GM12878 (cell line): Measurements from ENCODE around the gene CUEDC1. TPM values are rescaled to one million over a fixed set of nuclear protein-coding genes. Genes with fewer than 3 reads are reported as not detected.

Experiments used
- DPF2 ChIP-seq: fragments of 450-650 bp; IDR thresholded peaks from 2 replicates; pipeline ENCODE4 v1.6.1; 2017; ENCODE audit warnings: mild to moderate bottlenecking
- ETV6 ChIP-seq, 2 experiments: fragments of 450-650 bp in 1 of 2; IDR thresholded peaks in 1 of 2; conservative IDR thresholded peaks in 1 of 2; 2 replicates each; pipeline ENCODE4 v1.6.1; 2014; ENCODE audit warnings: antibody characterized with exemption in 1 of 2, borderline replicate concordance in 1 of 2, low read depth in 1 of 2, mild to moderate bottlenecking in 1 of 2, moderate library complexity in 1 of 2
- JUND ChIP-seq: IDR thresholded peaks from 2 replicates; pipeline ENCODE4 v1.6.1; 2012; ENCODE audit warnings: low read depth, mild to moderate bottlenecking, low read length, improper control_type of control experiment, moderate library complexity
- KAT2A ChIP-seq: conservative IDR thresholded peaks from 2 replicates; pipeline ENCODE4 v1.6.1; 2011; ENCODE audit warnings: low read depth, low read length; ENCODE audit not compliant: control insufficient read depth
- MYC ChIP-seq: IDR thresholded peaks from 2 replicates; pipeline ENCODE4 v1.6.1; 2011; ENCODE audit warnings: mild to moderate bottlenecking, low read length, moderate library complexity, inconsistent platforms; ENCODE audit not compliant: insufficient read depth, insufficient replicate concordance, insufficient read length, severe bottlenecking
- NBN ChIP-seq: fragments of 450-650 bp; IDR thresholded peaks from 2 replicates; pipeline ENCODE4 v1.6.1; 2016
- POLR2A ChIP-seq: IDR thresholded peaks from 2 replicates; pipeline ENCODE4 v1.6.1; 2011; ENCODE audit warnings: low read depth, mild to moderate bottlenecking, low read length
- POLR2AphosphoS5 ChIP-seq: IDR thresholded peaks from 2 replicates; pipeline ENCODE4 v1.6.1; 2011; ENCODE audit warnings: mild to moderate bottlenecking, low read length, inconsistent platforms
- POU2F2 ChIP-seq: IDR thresholded peaks from 3 replicates; pipeline ENCODE4 v1.6.1; 2011; ENCODE audit warnings: low read depth, mild to moderate bottlenecking, low read length, borderline replicate concordance
- SIN3A ChIP-seq: IDR thresholded peaks from 2 replicates; pipeline ENCODE4 v1.6.1; 2012; ENCODE audit warnings: low read depth, low read length, improper control_type of control experiment
- SMAD5 ChIP-seq: IDR thresholded peaks from 2 replicates; pipeline ENCODE4 v1.6.1; 2016; ENCODE audit warnings: antibody characterized with exemption, low read depth
- SUPT20H ChIP-seq: IDR thresholded peaks from 2 replicates; pipeline ENCODE4 v1.6.1; 2011; ENCODE audit warnings: low read depth, mild to moderate bottlenecking, low read length, moderate library complexity, borderline replicate concordance; ENCODE audit not compliant: control insufficient read depth
- ZNF24 ChIP-seq: fragments of 450-650 bp; IDR thresholded peaks from 2 replicates; pipeline ENCODE4 v1.6.1; 2017; ENCODE audit warnings: antibody characterized with exemption, mild to moderate bottlenecking
- polyA plus RNA-seq, 11 experiments: library from polyadenylated mRNA; depleted of rRNA in 4 of 11; unstranded in 6 of 11; stranded (reverse) in 5 of 11; fragments of >200 nt; fragmentation: Nextera tagmentation in 4 of 11; fragmentation: Illumina TruSeq in 1 of 11; extraction: Ambion mirVana in 4 of 11; extraction: Trizol in 1 of 11; gene quantifications; 1 replicate in 1 of 11; 2 replicates in 10 of 11; pipeline versions ENCODE4 v1.2.1 to v1.2.3, GENCODE V29; 2011 to 2016; ENCODE audit warnings: inconsistent platforms in 2 of 11, missing spikeins in 2 of 11, low read depth in 1 of 11
- total RNA-seq, 4 experiments: library from RNA; depleted of rRNA in 3 of 4; stranded (reverse); fragments of >200 nt in 3 of 4; fragmentation: Illumina TruSeq in 1 of 4; extraction: Trizol in 1 of 4; gene quantifications; 2 replicates each; pipeline versions ENCODE4 v1.2.1 to v1.2.3, GENCODE V29; 2013 to 2021
- TF ChIP-seq, protein P1 (sequence below), 3 experiments: IDR thresholded peaks in 2 of 3; conservative IDR thresholded peaks in 1 of 3; 2 replicates each; pipeline ENCODE4 v1.5.1; 2011; ENCODE audit warnings: low read depth in 3 of 3, low read length in 3 of 3, mild to moderate bottlenecking in 3 of 3, control low read depth in 2 of 3, moderate library complexity in 2 of 3, inconsistent platforms in 1 of 3, mixed read lengths in 1 of 3; ENCODE audit not compliant: control insufficient read depth in 2 of 3, insufficient read depth in 1 of 3; ENCODE audit errors: extremely low read depth in 1 of 3
- TF ChIP-seq, protein P2 (sequence below): fragments of 450-650 bp; IDR thresholded peaks from 2 replicates; pipeline ENCODE4 v1.6.1; 2017; ENCODE audit warnings: mild to moderate bottlenecking, low read depth, inconsistent platforms; ENCODE audit not compliant: poor library complexity, severe bottlenecking
- TF ChIP-seq, protein P3 (sequence below): fragments of 450-650 bp; IDR thresholded peaks from 2 replicates; pipeline ENCODE4 v1.6.1; 2017; ENCODE audit warnings: low read depth, mild to moderate bottlenecking, moderate library complexity
- TF ChIP-seq, protein P4 (sequence below): fragments of 450-650 bp; IDR thresholded peaks from 2 replicates; pipeline ENCODE4 v1.6.1; 2016; ENCODE audit warnings: mild to moderate bottlenecking
- TF ChIP-seq, protein P5 (sequence below): fragments of 450-650 bp; formaldehyde crosslinking; IDR thresholded peaks from 2 replicates; pipeline ENCODE4 v1.5.0; 2022; ENCODE audit warnings: mild to moderate bottlenecking, missing genetic modification characterization

CUEDC1 gene
- total and polyA plus RNA-seq, 10 of the 15 experiments (the other 5 are each of a cell fraction or from before 2014, with no cell fraction given): 0.24 to 7.4 (median 1.8) TPM

DNA sequence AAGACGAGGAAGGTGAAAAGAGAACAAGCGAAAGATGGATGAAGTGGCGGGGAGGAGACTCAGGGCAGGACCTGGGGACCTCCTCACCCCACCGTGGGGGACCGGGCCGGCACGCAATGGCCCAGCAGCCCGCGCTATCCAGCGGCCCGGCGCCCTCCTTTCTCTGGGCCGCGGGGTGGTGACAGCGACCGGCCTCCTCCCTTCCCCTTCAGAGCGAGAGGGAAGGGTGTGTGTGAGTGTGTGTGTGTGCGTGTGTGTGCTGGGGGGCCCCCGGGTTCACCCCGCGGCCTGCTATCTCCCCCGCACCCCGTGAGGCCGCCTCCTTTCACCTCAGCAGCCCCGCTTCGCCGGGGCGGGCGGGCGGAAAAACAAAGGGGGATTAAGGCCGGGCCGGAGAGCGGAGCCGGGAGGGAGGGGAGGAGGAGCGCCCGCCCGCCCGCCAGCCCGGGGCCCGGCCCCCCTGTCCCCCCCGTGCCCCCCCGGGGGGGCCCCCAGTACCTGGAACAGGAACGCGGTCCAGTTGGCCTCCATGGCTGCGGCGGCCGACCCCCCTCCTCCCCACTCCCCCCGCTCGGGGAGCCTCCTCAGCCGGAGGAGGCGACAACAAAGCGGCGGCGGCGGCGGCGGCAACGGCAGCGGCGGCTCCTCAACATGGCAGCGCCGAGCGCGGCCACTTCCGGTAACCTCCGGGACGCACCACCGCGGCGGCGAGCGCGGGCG, 32.5 kb upstream of the CUEDC1 start, which contains the start of gene VEZF1 (continued):
- TF ChIP-seq POLR2A (peak; percentile 13; the same call in 1 of the 2 replicates), JUND (no peak), SMAD5 (no peak), POU2F2 (0 out of 3 replicates have a peak, but pooled peaks have one; percentile 16), MYC (no peak), SUPT20H (no peak), ZNF24 (no peak), DPF2 (no peak), KAT2A (no peak), ETV6 (conservative IDR thresholded peaks at IDR 0.05 in 1 of 2, IDR thresholded peaks at IDR 0.05 in 1 of 2; ENCODE audit: borderline replicate concordance in 1 of 2, low read depth in 1 of 2) (no peak), NBN (no peak), SIN3A (no peak; the same call in 1 of the 2 replicates), POLR2AphosphoS5 (no peak)
- TF ChIP-seq, protein P1, sequence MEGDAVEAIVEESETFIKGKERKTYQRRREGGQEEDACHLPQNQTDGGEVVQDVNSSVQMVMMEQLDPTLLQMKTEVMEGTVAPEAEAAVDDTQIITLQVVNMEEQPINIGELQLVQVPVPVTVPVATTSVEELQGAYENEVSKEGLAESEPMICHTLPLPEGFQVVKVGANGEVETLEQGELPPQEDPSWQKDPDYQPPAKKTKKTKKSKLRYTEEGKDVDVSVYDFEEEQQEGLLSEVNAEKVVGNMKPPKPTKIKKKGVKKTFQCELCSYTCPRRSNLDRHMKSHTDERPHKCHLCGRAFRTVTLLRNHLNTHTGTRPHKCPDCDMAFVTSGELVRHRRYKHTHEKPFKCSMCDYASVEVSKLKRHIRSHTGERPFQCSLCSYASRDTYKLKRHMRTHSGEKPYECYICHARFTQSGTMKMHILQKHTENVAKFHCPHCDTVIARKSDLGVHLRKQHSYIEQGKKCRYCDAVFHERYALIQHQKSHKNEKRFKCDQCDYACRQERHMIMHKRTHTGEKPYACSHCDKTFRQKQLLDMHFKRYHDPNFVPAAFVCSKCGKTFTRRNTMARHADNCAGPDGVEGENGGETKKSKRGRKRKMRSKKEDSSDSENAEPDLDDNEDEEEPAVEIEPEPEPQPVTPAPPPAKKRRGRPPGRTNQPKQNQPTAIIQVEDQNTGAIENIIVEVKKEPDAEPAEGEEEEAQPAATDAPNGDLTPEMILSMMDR (IDR thresholded peaks at IDR 0.05 in 2 of 3, conservative IDR thresholded peaks at IDR 0.05 in 1 of 3; ENCODE audit: control insufficient read depth in 2 of 3, extremely low read depth in 1 of 3, insufficient read depth in 1 of 3, low read depth in 3 of 3, low read length in 3 of 3): no peak
- TF ChIP-seq, protein P2, sequence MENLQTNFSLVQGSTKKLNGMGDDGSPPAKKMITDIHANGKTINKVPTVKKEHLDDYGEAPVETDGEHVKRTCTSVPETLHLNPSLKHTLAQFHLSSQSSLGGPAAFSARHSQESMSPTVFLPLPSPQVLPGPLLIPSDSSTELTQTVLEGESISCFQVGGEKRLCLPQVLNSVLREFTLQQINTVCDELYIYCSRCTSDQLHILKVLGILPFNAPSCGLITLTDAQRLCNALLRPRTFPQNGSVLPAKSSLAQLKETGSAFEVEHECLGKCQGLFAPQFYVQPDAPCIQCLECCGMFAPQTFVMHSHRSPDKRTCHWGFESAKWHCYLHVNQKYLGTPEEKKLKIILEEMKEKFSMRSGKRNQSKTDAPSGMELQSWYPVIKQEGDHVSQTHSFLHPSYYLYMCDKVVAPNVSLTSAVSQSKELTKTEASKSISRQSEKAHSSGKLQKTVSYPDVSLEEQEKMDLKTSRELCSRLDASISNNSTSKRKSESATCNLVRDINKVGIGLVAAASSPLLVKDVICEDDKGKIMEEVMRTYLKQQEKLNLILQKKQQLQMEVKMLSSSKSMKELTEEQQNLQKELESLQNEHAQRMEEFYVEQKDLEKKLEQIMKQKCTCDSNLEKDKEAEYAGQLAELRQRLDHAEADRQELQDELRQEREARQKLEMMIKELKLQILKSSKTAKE: no peak
- TF ChIP-seq, protein P3, sequence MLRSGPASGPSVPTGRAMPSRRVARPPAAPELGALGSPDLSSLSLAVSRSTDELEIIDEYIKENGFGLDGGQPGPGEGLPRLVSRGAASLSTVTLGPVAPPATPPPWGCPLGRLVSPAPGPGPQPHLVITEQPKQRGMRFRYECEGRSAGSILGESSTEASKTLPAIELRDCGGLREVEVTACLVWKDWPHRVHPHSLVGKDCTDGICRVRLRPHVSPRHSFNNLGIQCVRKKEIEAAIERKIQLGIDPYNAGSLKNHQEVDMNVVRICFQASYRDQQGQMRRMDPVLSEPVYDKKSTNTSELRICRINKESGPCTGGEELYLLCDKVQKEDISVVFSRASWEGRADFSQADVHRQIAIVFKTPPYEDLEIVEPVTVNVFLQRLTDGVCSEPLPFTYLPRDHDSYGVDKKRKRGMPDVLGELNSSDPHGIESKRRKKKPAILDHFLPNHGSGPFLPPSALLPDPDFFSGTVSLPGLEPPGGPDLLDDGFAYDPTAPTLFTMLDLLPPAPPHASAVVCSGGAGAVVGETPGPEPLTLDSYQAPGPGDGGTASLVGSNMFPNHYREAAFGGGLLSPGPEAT: no peak
- TF ChIP-seq, protein P4, sequence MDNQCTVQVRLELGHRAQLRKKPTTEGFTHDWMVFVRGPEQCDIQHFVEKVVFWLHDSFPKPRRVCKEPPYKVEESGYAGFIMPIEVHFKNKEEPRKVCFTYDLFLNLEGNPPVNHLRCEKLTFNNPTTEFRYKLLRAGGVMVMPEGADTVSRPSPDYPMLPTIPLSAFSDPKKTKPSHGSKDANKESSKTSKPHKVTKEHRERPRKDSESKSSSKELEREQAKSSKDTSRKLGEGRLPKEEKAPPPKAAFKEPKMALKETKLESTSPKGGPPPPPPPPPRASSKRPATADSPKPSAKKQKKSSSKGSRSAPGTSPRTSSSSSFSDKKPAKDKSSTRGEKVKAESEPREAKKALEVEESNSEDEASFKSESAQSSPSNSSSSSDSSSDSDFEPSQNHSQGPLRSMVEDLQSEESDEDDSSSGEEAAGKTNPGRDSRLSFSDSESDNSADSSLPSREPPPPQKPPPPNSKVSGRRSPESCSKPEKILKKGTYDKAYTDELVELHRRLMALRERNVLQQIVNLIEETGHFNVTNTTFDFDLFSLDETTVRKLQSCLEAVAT: 0 out of 2 replicates have a peak, but pooled peaks have one; percentile 38
- TF ChIP-seq, protein P5, sequence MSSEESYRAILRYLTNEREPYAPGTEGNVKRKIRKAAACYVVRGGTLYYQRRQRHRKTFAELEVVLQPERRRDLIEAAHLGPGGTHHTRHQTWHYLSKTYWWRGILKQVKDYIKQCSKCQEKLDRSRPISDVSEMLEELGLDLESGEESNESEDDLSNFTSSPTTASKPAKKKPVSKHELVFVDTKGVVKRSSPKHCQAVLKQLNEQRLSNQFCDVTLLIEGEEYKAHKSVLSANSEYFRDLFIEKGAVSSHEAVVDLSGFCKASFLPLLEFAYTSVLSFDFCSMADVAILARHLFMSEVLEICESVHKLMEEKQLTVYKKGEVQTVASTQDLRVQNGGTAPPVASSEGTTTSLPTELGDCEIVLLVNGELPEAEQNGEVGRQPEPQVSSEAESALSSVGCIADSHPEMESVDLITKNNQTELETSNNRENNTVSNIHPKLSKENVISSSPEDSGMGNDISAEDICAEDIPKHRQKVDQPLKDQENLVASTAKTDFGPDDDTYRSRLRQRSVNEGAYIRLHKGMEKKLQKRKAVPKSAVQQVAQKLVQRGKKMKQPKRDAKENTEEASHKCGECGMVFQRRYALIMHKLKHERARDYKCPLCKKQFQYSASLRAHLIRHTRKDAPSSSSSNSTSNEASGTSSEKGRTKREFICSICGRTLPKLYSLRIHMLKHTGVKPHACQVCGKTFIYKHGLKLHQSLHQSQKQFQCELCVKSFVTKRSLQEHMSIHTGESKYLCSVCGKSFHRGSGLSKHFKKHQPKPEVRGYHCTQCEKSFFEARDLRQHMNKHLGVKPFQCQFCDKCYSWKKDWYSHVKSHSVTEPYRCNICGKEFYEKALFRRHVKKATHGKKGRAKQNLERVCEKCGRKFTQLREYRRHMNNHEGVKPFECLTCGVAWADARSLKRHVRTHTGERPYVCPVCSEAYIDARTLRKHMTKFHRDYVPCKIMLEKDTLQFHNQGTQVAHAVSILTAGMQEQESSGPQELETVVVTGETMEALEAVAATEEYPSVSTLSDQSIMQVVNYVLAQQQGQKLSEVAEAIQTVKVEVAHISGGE: peak; percentile 11; the same call in 1 of the 2 replicates
